Gastroesophageal sphincter (tissue), 3 donors: Measurements from ENCODE around the gene KDM1A.

Experiments
- EP300 ChIP-seq: sonication (generic); formaldehyde crosslinking; IDR thresholded peaks from one replicate; pipeline ENCODE4 v1.6.1; 2017; ENCODE audit warnings: antibody characterized with exemption, mild to moderate bottlenecking
- POLR2A ChIP-seq, 2 donors: fragments of 450-650 bp; IDR thresholded peaks; one replicate each; pipeline ENCODE4 v1.6.1; 2017; ENCODE audit warnings: antibody characterized with exemption in 2 of 2, mild to moderate bottlenecking in 2 of 2, moderate library complexity in 1 of 2
- POLR2AphosphoS5 ChIP-seq: sonication (generic); formaldehyde crosslinking; IDR thresholded peaks from one replicate; pipeline ENCODE4 v1.6.1; 2017; ENCODE audit warnings: antibody characterized with exemption
- TF ChIP-seq, protein P1 (sequence below), 4 experiments: fragments of 200-600 bp in 2 of 4; fragments of 450-650 bp in 2 of 4; sonication (generic) in 1 of 4; IDR thresholded peaks; one replicate each; pipeline ENCODE4 v1.5.1; 2017 to 2019; ENCODE audit warnings: antibody characterized with exemption in 4 of 4, mild to moderate bottlenecking in 2 of 4, moderate library complexity in 2 of 4

DNA sequence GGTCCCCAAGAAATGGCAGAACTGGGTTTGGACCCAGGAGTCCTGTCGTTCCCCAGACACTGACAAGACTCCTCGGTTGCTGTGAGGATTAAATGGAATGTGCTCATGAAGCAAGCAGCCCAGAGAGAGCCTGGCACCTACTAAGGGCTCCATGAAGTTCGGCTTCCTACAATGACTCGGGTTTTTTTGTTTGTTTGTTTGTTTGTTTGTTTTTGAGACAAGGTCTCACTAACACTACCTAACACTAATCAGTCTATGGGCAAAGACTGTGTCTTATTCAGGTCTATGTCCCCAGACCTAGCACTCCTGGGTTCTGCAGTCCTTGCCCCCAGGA is 43.2 kb upstream of the KDM1A start:
- TF ChIP-seq, protein P1, sequence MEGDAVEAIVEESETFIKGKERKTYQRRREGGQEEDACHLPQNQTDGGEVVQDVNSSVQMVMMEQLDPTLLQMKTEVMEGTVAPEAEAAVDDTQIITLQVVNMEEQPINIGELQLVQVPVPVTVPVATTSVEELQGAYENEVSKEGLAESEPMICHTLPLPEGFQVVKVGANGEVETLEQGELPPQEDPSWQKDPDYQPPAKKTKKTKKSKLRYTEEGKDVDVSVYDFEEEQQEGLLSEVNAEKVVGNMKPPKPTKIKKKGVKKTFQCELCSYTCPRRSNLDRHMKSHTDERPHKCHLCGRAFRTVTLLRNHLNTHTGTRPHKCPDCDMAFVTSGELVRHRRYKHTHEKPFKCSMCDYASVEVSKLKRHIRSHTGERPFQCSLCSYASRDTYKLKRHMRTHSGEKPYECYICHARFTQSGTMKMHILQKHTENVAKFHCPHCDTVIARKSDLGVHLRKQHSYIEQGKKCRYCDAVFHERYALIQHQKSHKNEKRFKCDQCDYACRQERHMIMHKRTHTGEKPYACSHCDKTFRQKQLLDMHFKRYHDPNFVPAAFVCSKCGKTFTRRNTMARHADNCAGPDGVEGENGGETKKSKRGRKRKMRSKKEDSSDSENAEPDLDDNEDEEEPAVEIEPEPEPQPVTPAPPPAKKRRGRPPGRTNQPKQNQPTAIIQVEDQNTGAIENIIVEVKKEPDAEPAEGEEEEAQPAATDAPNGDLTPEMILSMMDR (IDR thresholded peaks at IDR 0.05): no peak
- TF ChIP-seq POLR2A (IDR thresholded peaks at IDR 0.05) (no peak), POLR2AphosphoS5 (no peak), EP300 (no peak)
